Mesendoderm (in vitro differentiated cells): ENCODE data around the gene RASA3.

Source experiments
- DNase-seq: peaks from one replicate; pipeline ENCODE4 v3.0.0; 2013
- H2AK5ac ChIP-seq: 2 replicates; pipeline ENCODE4 v1.6.1; 2013; ENCODE audit warnings: low read length, inconsistent platforms
- H2BK120ac ChIP-seq: 2 replicates; pipeline ENCODE4 v1.6.1; 2013; ENCODE audit warnings: low read depth, mild to moderate bottlenecking, low read length, moderate library complexity, mixed read lengths
- H2BK15ac ChIP-seq: replicated peaks from 2 replicates; pipeline ENCODE4 v1.6.1; 2013; ENCODE audit warnings: low read depth, mild to moderate bottlenecking, moderate library complexity
- H2BK5ac ChIP-seq: 2 replicates; pipeline ENCODE4 v1.6.1; 2013; ENCODE audit warnings: low read length, inconsistent platforms
- H3K18ac ChIP-seq: 2 replicates; pipeline ENCODE4 v1.6.1; 2013; ENCODE audit warnings: mild to moderate bottlenecking, low read length, mixed read lengths
- H3K23ac ChIP-seq: one replicate; pipeline ENCODE4 v1.6.1; 2013; ENCODE audit warnings: low read length
- H3K27ac ChIP-seq: 2 replicates; pipeline ENCODE4 v1.5.1; 2013; ENCODE audit warnings: low read depth, mild to moderate bottlenecking, inconsistent platforms, low read length, moderate library complexity
- H3K27me3 ChIP-seq: 2 replicates; pipeline ENCODE4 v1.6.1; 2013; ENCODE audit warnings: low read length, control low read depth, mild to moderate bottlenecking, inconsistent platforms; ENCODE audit not compliant: insufficient read depth, poor library complexity
- H3K36me3 ChIP-seq: 2 replicates; pipeline ENCODE4 v1.6.1; 2013; ENCODE audit warnings: low read length, inconsistent platforms; ENCODE audit not compliant: control insufficient read depth, insufficient read depth
- H3K4ac ChIP-seq: one replicate; pipeline ENCODE4 v1.6.1; 2013; ENCODE audit warnings: low read depth, mild to moderate bottlenecking, low read length, moderate library complexity
- H3K4me1 ChIP-seq: 2 replicates; pipeline ENCODE4 v1.6.1; 2013; ENCODE audit warnings: low read depth, low read length, inconsistent platforms; ENCODE audit not compliant: control insufficient read depth
- H3K4me2 ChIP-seq: 2 replicates; pipeline ENCODE4 v1.6.1; 2013; ENCODE audit warnings: low read length
- H3K4me3 ChIP-seq: 2 replicates; pipeline ENCODE4 v1.5.1; 2013; ENCODE audit warnings: mild to moderate bottlenecking, low read length
- H3K56ac ChIP-seq: one replicate; pipeline ENCODE4 v1.6.1; 2013; ENCODE audit warnings: low read length
- H3K79me1 ChIP-seq: 2 replicates; pipeline ENCODE4 v1.6.1; 2013; ENCODE audit warnings: low read length, inconsistent platforms
- H3K79me2 ChIP-seq: 2 replicates; pipeline ENCODE4 v1.6.1; 2013; ENCODE audit warnings: mild to moderate bottlenecking, low read length; ENCODE audit not compliant: control insufficient read depth, insufficient read depth
- H3K9ac ChIP-seq: 2 replicates; pipeline ENCODE4 v1.6.1; 2013; ENCODE audit warnings: low read length, inconsistent platforms
- H4K5ac ChIP-seq: one replicate; pipeline ENCODE4 v1.6.1; 2013; ENCODE audit warnings: low read length
- H4K8ac ChIP-seq: one replicate; pipeline ENCODE4 v1.6.1; 2013; ENCODE audit warnings: low read depth, mild to moderate bottlenecking, control low read depth, low read length, moderate library complexity
- WGBS: extraction: QIAGEN DNeasy Blood & Tissue Kit; methylation state at CpG from one replicate; pipeline ENCODE4 v1.1.7; 2013; ENCODE audit warnings: low lambda C conversion rate, missing lambda C conversion rate; ENCODE audit not compliant: insufficient coverage; ENCODE audit errors: extremely low coverage; 5-methylcytosine and 5-hydroxymethylcytosine counted together

RASA3 gene

GRCh38 chr13:114061047-114061446, 71.4 kb downstream of the RASA3 start:
- Histone ChIP-seq H3K9ac (no peak overlapping the region), H4K8ac (no peak overlapping the region), H3K79me2 (peaks cover 1% of the 10 kb centered on the region), H3K4ac (no peak overlapping the region), H3K4me2 (no peak overlapping the region), H2BK15ac (no peak overlapping the region), H2BK120ac (no peak overlapping the region), H3K79me1 (peaks cover 15% of the 10 kb centered on the region), H3K27me3 (no peaks in the 10 kb centered on the region), H2AK5ac (no peak overlapping the region), H4K5ac (no peak overlapping the region), H3K18ac (no peak overlapping the region), H3K36me3 (no peaks in the 10 kb centered on the region), H3K4me1 (peaks cover 9% of the 10 kb centered on the region), H3K56ac (no peak overlapping the region), H3K27ac (no peak overlapping the region), H3K23ac (no peak overlapping the region), H3K4me3 (no peak overlapping the region), H2BK5ac (no peak overlapping the region)
- no peak for DNase-seq
- no CpG with 5 or more reads among the region's 18 CpGs for WGBS

DNA sequence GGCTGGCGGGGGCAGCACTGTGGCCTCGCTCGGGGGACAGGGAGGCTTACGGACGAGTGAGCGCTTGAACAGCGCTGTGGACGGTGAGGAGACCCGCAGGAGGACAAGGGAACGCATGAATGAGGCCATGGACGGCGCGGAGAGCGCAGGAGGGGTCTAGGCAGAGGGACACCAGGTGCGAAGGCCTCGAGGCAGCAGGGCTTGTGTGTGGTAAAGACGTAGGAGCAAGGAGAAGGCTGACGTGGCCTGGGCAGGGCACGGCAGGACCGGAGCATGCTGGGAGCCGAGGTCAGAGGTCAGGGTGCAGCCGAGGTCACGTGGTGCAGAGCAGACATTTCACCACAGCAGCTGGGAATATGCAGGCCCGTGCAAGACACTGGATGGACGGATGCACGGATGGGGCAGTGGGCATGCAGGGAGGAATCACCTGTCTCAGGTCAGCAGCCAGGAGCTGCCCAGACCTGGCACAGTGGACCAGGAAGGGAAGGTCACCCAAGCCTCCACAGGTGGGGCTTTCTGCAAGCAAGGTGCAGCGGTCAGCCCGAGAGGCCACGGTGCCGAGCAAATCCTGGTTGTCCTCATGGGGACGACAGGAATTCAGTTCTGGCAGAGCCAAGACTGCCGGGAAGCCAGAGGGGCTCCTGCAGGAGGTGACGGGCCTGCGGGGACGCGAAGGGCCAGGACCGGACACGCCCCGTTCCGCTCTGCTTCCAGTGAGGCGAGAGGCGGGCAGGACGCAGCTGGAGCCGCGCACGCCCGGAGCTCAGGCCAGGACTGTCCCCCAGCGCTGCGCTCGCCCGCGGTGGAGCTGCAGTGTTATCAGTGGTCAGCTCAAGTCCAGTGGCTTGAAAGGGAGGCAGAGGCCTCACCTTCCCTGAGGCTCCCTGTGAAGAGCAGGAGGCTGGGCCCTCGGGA, 72.2 kb downstream of the RASA3 start:
- no peak overlapping the region for H2BK5ac ChIP-seq
- no peak overlapping the region for H2BK120ac ChIP-seq
- H3K18ac ChIP-seq, result no peak overlapping the region
- no peaks in the 10 kb centered on the region for H3K27me3 ChIP-seq
- H2AK5ac ChIP-seq, result no peak overlapping the region
- no peak overlapping the region for H3K4me2 ChIP-seq
- no peak overlapping the region for H2BK15ac ChIP-seq
- H3K56ac ChIP-seq, result no peak overlapping the region
- DNase-seq, result no peak
- no peak overlapping the region for H3K27ac ChIP-seq
- H3K23ac ChIP-seq, result no peak overlapping the region
- H3K4me1 ChIP-seq, result peaks cover 6% of the 10 kb centered on the region
- no peak overlapping the region for H3K9ac ChIP-seq
- no CpG with 5 or more reads among the region's 53 CpGs for WGBS
- no peak overlapping the region for H3K4me3 ChIP-seq
- H3K79me2 ChIP-seq, result peaks cover 1% of the 10 kb centered on the region
- H3K4ac ChIP-seq, result no peak overlapping the region
- no peak overlapping the region for H4K8ac ChIP-seq
- peaks cover 15% of the 10 kb centered on the region for H3K79me1 ChIP-seq
- H4K5ac ChIP-seq, result no peak overlapping the region
- H3K36me3 ChIP-seq, result no peaks in the 10 kb centered on the region

GRCh38 chr13:114059428-114059827, 73.0 kb downstream of the RASA3 start:
- Histone ChIP-seq H3K4me1 (peaks cover 3% of the 10 kb centered on the region), H3K4me2 (no peak overlapping the region), H3K79me2 (peaks cover 1% of the 10 kb centered on the region), H2AK5ac (no peak overlapping the region), H3K18ac (no peak overlapping the region), H3K4me3 (no peak overlapping the region), H3K56ac (no peak overlapping the region), H3K36me3 (no peaks in the 10 kb centered on the region), H4K8ac (no peak overlapping the region), H3K4ac (no peak overlapping the region), H3K9ac (no peak overlapping the region), H2BK15ac (no peak overlapping the region), H2BK120ac (no peak overlapping the region), H3K27me3 (no peaks in the 10 kb centered on the region), H3K23ac (no peak overlapping the region), H4K5ac (no peak overlapping the region), H3K27ac (no peak overlapping the region), H2BK5ac (no peak overlapping the region), H3K79me1 (peaks cover 18% of the 10 kb centered on the region)
- no peak for DNase-seq
- no CpG with 5 or more reads among the region's 16 CpGs for WGBS

- Histone ChIP-seq H3K36me3 (no peaks in the 10 kb centered on the region), H3K4me1 (peaks cover 2% of the 10 kb centered on the region), H2BK120ac (no peak overlapping the region), H2BK5ac (no peak overlapping the region), H4K8ac (no peak overlapping the region), H3K4ac (no peak overlapping the region), H3K4me2 (no peak overlapping the region), H3K27me3 (no peaks in the 10 kb centered on the region), H4K5ac (no peak overlapping the region), H3K79me1 (peaks cover 13% of the 10 kb centered on the region), H3K4me3 (no peak overlapping the region), H2AK5ac (no peak overlapping the region), H3K79me2 (peaks cover 1% of the 10 kb centered on the region), H3K18ac (no peak overlapping the region), H2BK15ac (no peak overlapping the region), H3K27ac (no peak overlapping the region), H3K56ac (no peak overlapping the region), H3K23ac (no peak overlapping the region), H3K9ac (no peak overlapping the region)
- DNase-seq, result no peak
- WGBS, result no CpG with 5 or more reads among the region's 30 CpGs
Observed at GRCh38 chr13:114058051-114058867, 74.2 kb downstream of the RASA3 start.

- H3K4me1 ChIP-seq, result peaks cover 2% of the 10 kb centered on the region
- H4K5ac ChIP-seq, result no peak overlapping the region
- no peak overlapping the region for H2BK120ac ChIP-seq
- no peak overlapping the region for H3K9ac ChIP-seq
- no peak overlapping the region for H3K4me2 ChIP-seq
- WGBS, result no CpG with 5 or more reads among the region's 23 CpGs
- H3K56ac ChIP-seq, result no peak overlapping the region
- H3K4ac ChIP-seq, result no peak overlapping the region
- H3K79me1 ChIP-seq, result peaks cover 10% of the 10 kb centered on the region
- DNase-seq, result no peak
- no peak overlapping the region for H3K18ac ChIP-seq
- H3K79me2 ChIP-seq, result no peaks in the 10 kb centered on the region
- H3K27ac ChIP-seq, result no peak overlapping the region
- H3K27me3 ChIP-seq, result no peaks in the 10 kb centered on the region
- no peak overlapping the region for H3K23ac ChIP-seq
- H2AK5ac ChIP-seq, result no peak overlapping the region
- no peak overlapping the region for H2BK5ac ChIP-seq
- no peak overlapping the region for H3K4me3 ChIP-seq
- no peak overlapping the region for H4K8ac ChIP-seq
- no peaks in the 10 kb centered on the region for H3K36me3 ChIP-seq
- no peak overlapping the region for H2BK15ac ChIP-seq
Observed at GRCh38 chr13:114057166-114058050, 75.0 kb downstream of the RASA3 start.
